Measurements from ENCODE around the gene MICAL1.

DNA sequence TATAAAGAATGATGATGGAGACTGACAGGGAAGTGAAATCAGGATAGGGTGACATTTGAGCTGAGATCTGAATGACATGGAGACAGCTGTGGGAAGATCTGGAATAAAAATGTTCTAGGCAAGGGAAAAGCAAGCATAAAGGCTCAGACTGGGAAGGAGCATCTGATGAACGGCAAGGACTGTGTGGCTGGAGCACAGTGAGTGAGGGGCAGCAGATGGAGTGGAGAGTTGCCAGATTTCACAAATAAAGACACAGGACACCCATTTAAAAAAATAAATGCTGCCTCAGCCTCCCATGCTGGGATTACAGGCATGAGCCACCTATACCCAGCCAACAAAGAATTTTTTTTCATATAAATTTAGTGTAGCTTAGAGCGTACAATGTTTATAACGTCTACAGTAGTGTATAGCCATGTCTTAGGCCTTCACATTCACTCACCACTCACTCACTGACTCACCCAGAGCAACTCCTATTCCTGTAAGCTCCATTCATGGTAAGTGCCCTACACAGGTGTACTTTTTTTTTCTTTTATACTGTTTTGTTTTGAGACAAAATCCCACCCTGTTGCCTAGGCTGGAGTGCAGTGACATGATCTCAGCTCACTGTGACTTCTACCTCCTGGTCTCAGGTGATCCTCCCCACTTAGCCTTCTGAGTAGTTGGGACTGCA, 29.8 kb upstream of the MICAL1 start:
- TF ChIP-seq, protein P1, sequence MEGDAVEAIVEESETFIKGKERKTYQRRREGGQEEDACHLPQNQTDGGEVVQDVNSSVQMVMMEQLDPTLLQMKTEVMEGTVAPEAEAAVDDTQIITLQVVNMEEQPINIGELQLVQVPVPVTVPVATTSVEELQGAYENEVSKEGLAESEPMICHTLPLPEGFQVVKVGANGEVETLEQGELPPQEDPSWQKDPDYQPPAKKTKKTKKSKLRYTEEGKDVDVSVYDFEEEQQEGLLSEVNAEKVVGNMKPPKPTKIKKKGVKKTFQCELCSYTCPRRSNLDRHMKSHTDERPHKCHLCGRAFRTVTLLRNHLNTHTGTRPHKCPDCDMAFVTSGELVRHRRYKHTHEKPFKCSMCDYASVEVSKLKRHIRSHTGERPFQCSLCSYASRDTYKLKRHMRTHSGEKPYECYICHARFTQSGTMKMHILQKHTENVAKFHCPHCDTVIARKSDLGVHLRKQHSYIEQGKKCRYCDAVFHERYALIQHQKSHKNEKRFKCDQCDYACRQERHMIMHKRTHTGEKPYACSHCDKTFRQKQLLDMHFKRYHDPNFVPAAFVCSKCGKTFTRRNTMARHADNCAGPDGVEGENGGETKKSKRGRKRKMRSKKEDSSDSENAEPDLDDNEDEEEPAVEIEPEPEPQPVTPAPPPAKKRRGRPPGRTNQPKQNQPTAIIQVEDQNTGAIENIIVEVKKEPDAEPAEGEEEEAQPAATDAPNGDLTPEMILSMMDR (IDR thresholded peaks at IDR 0.05), result no peak
- TF ChIP-seq EZH2 (IDR thresholded peaks at IDR 0.05; ENCODE audit: borderline replicate concordance, insufficient read depth, low read depth, low read length, poor library complexity, severe bottlenecking), result no peak

All from B cell (primary cell).